ENCODE results near the gene EPHB1.

- TF ChIP-seq EP300 (IDR thresholded peaks at IDR 0.05; ENCODE audit: borderline replicate concordance in 1 of 2, low read depth in 1 of 2, low read length in 1 of 2) = no peak
- TF ChIP-seq MXI1 (IDR thresholded peaks at IDR 0.05; ENCODE audit: low read depth, low read length) = no peak
- TF ChIP-seq, protein P1, sequence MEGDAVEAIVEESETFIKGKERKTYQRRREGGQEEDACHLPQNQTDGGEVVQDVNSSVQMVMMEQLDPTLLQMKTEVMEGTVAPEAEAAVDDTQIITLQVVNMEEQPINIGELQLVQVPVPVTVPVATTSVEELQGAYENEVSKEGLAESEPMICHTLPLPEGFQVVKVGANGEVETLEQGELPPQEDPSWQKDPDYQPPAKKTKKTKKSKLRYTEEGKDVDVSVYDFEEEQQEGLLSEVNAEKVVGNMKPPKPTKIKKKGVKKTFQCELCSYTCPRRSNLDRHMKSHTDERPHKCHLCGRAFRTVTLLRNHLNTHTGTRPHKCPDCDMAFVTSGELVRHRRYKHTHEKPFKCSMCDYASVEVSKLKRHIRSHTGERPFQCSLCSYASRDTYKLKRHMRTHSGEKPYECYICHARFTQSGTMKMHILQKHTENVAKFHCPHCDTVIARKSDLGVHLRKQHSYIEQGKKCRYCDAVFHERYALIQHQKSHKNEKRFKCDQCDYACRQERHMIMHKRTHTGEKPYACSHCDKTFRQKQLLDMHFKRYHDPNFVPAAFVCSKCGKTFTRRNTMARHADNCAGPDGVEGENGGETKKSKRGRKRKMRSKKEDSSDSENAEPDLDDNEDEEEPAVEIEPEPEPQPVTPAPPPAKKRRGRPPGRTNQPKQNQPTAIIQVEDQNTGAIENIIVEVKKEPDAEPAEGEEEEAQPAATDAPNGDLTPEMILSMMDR (IDR thresholded peaks at IDR 0.05) = no peak
- TF ChIP-seq NRF1 (IDR thresholded peaks at IDR 0.05; ENCODE audit: low read depth, low read length) = no peak
- TF ChIP-seq TAF1 (IDR thresholded peaks at IDR 0.05; ENCODE audit: borderline replicate concordance, low read depth, low read length) = no peak
- TF ChIP-seq NFIC (IDR thresholded peaks at IDR 0.05; ENCODE audit: borderline replicate concordance) = no peak
- TF ChIP-seq MAX (IDR thresholded peaks at IDR 0.05; ENCODE audit: low read depth) = no peak
- no peak for TF ChIP-seq CHD2 (IDR thresholded peaks at IDR 0.05; ENCODE audit: low read length, partially characterized antibody)
- no peak for TF ChIP-seq POLR2AphosphoS5 (IDR thresholded peaks at IDR 0.05; ENCODE audit: low read depth, low read length)
- no peak for TF ChIP-seq GABPA (IDR thresholded peaks at IDR 0.05; ENCODE audit: low read depth)
- no peak for TF ChIP-seq RAD21 (IDR thresholded peaks at IDR 0.05; ENCODE audit: low read length)
- no peak for TF ChIP-seq EZH2phosphoT487 (IDR thresholded peaks at IDR 0.05; ENCODE audit: borderline replicate concordance, low read depth)
- TF ChIP-seq REST (IDR thresholded peaks at IDR 0.05; ENCODE audit: low read depth, low read length) = no peak
- TF ChIP-seq YY1 (IDR thresholded peaks at IDR 0.05; ENCODE audit: low read depth) = no peak
These were observed 277.4 kb downstream of the EPHB1 start for GRCh38 chr3:135072431-135072830.
